Middle frontal gyrus (tissue), 1 donor: ENCODE results near the gene FHOD3.

Experiments used
- DNase-seq: peaks from one replicate; pipeline ENCODE4 v3.0.0-alpha.2; 2015; ENCODE audit warnings: low spot score; ENCODE audit errors: extremely low spot score

Gene FHOD3

DNA sequence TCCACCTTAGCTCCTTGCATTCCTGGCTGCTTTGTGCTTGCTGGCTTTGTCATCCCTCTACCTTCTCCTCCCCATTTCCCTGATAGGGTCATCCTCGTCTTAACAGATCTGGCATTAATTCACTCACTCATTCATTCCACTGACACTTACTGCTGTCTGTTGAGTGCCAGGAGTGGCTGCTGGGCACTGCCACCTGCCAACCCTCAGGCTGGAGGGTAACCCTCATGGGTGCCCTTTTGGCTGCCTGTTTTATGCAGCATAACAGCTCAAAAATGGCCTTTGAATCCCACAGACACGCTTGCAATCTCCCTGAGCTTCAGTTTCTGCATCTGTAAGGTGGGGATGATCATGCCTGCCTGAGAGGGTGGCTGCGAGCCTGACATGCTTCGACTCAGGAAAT lies 25.2 kb downstream of the FHOD3 start:
- no peak for DNase-seq

DNA sequence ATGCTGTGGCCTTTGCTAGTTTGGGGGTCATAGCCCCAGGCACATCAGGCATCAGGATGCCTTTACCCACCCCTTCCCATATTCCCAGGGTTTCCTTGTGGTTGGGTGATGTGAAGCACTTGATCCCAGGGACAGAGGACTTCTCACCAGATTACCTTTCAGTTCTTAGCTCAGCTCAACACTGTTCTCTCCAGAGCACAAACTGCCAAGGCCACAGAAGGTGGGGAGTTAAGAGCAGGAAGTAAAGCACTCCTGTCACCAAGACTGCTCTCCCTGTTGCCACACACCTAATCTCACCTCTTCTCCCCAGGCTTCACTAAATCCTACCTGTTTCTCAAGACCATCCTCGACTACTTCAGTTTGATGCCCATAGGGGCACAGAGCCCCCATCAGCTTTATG lies 25.9 kb downstream of the FHOD3 start:
- no peak for DNase-seq

DNA sequence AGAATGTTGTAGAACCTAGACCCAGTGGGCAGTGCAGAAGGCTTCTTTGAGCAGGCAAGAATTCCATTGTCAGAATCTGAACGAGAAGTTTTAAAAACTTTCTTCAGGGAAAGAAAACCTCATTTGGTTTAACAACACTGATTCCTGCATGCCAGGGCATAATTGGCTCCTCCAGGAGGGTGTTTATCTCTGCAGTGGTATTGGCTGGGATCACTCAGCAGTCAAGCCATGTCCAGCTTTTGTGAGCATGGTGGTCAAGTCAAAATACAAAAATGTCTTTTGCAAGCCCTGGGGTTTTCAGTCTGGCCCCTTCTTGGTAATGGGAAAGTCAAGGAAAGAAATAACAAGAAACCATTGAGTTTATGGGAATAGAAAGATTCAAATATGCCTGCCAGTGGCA lies 28.3 kb downstream of the FHOD3 start:
- DNase-seq: no peak

DNA sequence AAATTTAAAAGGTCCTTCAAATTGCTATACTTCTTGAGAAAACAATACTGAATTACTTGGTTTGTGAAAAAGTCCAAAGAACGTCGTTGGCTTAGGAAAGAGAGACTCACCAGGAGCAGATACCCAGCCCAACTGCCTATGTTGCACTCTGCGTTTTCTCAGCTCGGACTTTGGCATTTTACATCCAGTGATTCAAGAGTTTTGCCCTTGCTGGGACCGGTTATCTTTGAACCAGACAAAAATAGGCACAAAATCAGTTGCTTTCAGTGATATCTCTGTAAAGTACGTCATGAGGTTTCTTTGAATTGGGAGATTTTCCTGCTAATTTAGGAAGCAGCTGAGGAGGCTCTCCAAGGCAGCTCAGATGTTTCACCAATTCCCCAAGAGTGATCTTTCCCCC lies 29.3 kb downstream of the FHOD3 start:
- no peak for DNase-seq

DNA sequence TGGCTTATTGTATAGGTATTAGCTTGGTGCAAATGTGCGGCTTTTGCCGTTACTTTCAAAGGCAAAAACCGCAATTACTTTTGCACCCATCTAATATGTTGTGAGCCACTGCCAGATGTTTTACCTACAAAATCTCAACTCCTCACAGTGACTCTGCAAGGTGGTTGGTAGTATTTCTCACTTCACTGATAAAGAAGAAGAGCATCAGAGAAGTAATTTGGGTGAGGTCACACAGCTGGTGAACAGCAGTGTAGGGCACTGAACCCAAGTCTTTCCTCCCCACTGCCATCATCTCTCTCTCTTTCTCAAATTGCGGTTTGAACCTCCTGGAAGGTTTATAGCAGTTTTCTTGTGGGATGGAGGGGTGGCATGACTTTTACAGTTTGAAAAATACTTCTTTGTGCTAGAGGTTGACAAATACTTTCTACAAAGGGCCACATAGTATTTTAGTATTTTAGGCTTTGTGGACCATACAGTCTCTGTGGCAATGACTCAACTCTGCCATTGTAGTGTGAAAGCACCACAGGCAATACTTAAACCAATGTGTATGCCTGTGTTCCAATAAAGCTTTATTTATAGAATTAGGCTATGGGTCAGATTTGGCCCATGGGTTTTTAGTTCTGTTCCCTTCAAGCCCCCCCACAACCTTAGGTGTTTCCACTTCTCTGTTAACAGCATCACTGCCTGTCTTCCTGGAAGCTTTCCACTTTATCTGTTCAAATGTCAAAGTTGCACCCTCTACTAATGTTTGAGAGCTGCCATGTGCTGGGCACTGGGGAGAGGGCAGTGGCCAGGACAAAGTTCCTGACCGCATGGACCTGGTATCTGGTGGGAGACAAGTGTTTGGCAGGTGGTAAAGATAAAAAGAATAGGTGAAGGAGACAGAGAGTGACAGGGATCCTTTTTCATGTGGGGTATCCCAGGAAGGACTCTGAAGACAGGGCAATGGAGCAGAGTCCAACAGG lies 30.1 kb downstream of the FHOD3 start:
- DNase-seq: no peak

DNA sequence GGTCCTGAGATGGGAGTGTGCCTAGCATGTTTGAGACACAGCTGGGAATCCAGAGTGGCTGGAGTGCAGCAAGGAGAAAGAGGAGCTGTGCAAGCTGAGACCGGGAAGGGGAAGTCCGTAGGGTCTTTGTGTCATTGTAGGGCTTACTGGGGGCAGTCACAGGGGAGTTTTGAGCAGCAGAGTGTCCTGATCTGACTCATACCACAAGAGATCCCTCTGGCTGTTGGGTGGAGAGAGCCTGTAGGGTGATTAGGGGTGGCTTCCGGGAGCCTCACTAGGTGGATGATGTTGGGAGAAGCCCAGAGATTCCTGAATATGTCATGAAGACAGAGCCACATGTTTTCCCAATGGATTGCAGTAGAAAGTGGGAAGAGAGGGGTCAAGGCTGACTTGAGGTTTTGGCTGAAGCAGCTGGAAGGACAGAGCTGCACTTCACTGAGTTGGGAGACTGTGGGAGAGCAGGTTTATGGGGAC lies 30.9 kb downstream of the FHOD3 start:
- DNase-seq: no peak

DNA sequence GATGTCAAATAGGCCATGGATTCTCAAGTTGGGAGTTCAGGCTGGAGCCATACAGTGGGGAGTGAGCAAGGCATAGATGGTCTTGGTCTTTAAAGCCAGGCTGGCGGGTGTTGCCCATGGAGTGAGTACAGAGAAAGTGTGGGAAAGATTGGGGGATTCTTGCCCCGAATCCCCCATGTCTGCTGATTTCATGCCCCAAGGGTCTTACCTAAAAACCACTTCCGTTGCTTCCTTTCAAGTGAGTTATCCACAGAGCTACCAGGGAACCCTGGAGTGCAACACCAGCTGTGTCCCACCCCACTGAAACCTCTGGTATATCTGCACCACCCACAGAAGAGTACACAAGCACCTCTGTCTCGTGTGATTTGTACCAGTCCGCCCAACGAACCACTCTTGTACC lies 31.4 kb downstream of the FHOD3 start:
- DNase-seq: no peak

DNA sequence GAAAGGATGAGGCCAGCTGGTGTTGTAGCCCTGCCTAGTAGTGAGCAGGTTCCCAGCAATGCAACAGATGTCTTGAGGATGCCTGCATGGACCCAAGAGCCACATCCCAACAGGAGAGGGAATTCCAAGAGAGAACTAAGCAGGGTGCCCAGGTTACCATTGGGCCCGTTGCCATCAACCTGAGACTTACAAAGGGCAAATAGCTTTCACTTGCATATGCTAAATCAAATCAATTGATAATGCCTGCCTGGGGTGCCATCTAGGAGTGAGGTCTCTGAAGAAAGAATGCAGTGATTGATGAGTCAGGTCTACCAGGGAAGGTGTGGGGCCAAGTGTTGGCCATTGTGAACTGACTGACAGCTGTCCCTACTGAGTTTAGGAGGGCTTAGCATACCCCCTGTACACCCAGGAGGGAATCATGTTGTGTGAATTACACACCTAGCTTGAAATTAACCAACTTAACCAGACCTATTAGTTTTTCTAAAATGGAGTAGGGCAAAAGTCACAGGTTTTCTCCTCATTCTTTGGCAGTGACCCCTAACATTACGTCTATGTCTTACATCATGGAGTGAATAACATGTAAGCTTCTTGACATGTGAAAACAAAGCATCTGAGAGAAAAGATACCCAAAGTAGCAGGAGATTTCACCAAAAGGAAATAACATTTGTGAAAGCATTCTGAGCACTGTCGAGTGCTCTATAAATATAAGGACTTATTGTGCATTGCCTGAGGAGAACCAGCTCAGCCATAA lies 32.3 kb downstream of the FHOD3 start:
- no peak for DNase-seq

DNA sequence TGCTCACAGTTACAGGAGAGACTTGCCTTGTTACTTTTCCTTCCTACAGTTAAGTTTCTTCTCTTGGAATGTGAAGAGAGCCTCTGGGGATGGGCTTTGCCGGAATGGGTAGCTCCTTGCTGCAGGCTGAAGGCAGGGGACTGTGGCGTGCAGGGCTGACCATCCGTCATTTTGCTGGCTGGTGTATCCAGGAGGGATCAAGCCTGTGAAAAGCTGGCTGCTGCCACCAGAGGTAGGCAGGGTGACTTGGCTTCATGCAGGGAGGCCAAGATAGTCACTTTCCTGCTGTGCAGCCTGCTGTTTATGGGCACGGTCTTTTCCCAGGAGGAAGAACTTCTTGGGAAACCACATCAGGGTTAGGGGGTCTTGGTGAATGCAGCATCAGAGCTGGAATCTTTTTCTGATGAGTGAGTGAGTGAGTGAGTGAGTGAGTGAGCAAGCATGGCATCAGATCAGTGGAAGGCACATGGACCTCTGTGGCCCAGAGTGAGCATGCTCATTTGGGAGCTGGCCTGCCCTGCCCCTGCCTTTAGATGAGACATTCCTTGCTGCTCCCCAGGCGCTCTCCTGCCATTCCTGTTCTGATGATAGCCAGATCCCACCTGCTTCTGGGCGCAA lies 33.0 kb downstream of the FHOD3 start:
- DNase-seq: no peak

DNA sequence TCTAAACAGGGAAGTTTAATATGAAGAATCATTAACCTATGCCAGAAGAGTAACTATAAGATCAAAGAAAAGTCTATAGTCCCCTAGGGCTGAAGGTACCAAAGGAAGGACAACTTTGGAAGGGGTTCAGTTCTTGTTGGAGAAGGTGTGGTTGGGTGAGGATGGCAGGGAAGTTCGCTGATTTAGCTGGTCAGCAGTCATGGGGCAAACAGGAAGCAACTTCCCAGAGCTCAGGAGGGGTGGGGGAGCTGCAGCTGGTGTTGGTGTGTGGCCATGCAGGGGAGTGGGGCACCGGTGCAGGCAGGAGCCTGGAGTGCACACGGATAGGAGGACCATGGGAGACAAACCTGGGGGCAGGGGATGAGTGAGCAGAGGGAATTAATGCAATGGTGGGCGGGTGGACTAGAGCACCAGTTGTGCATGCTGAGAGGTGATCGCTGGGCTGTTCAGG lies 34.0 kb downstream of the FHOD3 start:
- no peak for DNase-seq

DNA sequence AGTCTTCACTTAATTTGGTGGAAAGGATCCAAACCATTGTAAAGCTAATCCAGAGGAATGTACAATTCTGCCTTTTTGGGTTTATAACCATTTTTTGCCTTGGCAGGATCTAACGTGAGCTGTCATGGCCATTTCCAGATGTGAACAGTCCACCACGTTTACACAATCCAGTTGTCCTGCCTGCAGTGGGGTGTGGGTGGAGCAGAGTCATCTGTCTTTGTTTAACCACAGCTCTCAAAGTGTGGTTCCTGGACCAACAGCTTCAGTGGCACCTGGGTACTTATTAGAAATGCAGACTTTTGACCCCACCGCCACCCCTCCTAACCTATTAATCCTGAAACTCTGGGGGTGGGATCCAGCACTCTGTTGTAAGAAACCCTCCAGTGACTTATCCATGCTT lies 35.9 kb downstream of the FHOD3 start:
- DNase-seq: no peak

DNA sequence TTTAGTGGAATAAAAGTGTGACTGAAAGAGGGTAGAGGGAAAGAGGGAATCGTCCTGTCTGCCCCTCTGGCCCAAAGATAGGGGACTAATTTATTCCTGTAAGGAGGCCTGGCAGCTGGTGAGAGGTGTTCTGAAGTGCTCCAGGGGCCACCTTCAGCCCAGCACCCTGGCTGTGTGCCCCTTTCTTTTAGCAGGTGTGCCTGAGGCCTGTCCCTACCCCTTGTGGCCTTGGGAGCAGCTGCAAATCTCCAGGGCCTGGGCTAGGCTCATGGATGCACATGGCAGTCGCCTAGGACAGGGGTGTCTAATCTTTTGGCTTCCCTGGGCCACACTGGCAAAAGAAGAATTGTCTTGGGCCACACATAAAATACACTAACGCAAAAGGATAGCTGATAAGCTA lies 37.3 kb downstream of the FHOD3 start:
- DNase-seq: no peak

DNA sequence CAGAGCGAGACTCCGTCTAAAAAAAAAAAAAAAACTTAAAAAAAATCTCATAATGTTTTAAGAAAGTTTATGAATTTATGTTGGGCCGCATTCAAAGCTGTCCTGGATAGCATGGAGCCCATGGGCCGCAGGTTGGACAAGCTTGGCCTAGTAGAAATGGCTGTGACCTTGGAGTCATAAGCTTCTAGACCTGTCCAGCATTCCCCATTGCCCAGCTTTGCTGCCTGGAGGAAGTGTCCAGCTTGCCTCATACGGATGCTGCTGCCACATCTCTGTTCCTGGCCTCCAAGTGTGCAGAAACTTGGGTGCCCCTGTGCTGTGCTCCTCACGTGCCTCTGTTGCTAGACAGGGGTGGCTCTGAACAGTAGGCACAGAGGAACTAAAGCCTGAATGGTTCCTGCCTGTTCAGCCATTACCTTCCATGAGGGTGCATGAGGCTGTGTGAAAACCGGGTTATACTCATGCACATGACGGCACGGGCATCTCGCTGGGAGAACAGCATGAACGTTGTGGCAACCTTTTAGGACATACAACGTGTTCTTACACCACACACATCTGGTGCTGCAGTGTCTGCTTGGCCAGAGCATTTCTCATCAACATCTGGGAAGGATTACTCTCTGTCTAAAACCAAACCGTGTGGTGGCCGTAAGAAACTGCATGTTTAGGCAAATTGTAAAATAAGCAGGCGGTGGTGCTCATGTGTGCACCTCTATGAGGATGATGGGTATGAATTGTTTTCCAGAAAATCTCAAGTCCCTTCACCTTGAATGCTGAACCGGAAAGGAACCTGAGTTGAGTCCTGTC lies 38.2 kb downstream of the FHOD3 start:
- DNase-seq: no peak

DNA sequence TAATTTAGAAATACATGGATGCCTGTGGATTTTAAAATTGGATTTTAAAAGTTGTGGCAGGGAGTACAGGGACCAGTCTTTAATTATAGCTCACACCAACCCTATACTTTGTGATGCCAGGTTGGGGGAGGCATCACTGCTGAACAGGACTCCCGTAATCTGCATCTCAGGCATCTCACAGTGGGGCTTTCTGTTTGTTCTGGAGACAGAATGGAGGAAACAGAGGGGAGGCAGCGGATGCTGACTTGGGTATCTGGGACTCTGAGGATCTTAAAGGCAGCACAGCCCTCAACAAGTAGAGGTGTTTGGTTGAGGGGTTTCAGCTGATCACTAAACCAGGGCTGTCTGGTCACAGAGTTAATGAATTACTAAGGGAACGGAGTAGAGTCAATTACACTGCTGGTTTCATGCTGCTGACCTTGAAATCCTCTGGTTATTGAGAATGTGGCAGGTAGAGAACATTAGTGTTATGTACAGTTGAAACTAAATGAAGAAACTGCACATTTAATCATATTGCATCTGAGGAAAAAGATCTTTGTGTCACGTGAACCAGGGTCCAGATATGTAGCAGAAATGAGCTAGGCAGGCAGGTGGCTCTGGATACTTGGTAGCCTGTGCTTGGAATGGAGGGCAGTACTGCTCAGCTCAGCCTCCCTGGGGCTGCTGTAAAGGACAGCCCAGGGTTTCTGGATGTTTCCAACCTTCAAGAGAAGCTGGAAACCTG lies 40.3 kb downstream of the FHOD3 start:
- DNase-seq: no peak

DNA sequence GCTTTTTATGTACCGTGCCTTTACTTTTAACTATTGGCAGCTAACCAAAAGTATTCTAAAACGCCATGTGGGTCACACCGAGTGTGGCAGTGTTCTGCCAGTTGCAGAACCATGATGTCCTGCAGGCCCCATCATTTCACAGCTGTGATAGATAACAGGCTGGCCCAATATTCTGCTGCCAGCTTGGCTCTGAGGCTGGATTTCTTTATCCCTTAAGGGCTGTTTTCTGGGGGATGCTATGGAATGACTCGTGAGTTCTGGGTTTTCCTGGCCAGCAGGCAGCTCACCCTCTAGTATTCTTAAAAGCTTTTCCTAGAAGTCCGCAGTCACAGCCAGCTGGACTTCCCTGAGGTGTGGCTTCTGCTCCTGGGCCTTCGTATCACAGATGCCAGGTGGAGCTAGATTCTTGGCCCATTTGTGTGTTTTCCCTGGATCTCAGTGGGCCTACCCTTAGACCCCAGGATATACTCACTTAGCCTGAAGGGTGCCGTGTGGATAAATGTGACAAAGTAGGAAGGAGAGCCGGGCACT lies 41.0 kb downstream of the FHOD3 start:
- no peak for DNase-seq

DNA sequence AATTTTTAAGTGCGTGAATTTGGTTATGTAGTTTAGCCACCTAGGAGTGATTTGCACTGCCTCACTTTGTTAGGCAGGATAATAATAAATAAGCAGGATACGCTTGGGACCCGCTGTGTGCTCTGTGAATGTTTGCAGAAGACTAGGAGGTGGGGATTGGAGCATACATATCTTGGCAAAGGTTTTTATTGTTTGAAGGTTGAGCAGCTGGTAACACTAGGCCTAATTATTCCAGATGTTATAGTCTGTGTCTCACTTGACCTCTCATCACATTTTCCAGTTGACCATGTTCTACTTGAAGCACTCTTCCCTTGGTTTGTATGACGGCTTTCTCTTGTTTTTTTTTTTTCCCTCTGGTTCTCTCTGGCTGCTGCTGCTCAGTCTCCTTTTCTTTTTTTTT lies 42.7 kb downstream of the FHOD3 start:
- DNase-seq: no peak

DNA sequence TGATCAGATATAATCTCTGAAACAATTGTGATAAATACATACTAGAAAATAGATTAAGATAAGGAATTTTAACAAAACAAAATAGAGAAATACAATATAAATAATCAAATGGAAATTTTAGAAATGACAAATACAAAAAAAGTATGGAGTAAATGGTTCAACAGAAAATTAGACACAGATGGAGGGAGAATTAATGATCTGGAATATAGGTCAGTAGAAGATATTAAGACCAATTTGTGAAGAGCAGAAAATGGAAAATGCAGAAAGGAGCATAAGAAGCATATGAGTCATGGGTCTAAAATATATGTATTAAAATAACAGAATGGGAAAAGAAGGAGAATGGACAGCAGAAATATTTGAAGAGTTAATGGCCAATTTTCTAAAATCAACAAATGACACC lies 44.4 kb downstream of the FHOD3 start:
- DNase-seq: no peak

DNA sequence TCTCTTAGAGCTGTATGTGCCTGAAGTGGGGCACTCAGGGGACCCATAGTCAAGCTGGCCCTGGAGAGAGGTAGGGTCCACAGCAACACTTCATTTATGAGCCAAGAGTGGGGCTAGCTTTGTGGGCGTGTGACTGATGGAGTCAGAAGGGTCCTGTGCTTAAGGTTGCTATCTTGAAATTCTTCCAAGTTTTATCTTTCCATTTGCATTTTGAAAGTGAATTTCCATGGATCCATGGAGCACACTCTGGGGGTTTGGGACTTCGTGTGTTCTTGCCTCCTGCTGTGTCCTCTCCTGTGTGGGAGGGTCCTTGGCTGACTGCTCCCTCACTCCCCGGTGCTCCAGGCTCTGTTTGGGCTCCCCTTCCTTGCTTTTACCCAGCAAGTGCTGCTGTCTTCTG lies 50.8 kb downstream of the FHOD3 start:
- no peak for DNase-seq

DNA sequence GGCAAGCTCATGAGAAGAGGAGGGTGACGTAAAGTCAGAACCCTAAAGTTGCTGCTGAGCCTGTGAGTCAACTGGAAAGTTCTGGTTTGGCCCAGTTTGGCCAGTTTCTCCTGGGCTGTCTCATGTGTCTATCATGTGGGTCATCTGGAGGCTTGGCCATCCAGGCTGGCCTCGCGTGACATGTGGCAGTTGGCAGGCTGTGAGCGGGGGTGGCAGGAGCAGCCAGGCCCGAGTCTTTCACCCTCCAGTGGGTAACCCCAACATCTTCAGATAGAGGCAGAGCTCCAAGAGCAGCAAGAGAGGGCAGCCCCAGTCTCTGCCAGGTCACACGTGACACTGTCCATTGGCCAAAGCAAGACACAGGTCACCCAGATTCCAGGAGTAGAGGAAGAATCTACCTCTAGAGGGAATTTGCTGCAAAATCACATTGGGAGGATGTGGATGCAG lies 51.5 kb downstream of the FHOD3 start:
- DNase-seq: no peak

DNA sequence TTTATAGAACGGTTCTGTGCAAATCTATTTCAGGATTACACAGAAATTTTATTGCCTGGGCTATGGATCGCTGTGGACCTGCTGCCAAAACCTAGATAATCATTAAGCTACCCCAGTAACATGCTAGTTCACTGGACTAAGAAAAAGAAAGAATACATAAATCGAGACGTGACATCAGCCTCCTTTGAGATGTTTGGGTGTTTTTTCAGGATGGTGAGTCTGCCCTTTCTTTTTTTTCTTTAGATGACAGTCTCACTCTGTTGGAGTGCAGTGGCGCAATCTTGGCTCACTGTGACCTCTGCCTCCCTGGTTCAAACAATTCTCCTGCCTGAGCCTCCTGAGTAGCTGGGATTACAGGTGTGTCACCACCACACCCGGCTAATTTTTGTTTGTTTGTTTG lies 52.0 kb downstream of the FHOD3 start:
- no peak for DNase-seq
